ENCODE measurements around the gene CHL1. TPM values are rescaled to one million over a fixed set of nuclear protein-coding genes. Genes with fewer than 3 reads are reported as not detected.

CHL1 gene
- total and polyA plus RNA-seq, 4 donors, result 0.08 to 11.7 (median 7.0) TPM; not detected in 1

GRCh38 chr3:373193-373779 is 176.7 kb downstream of the CHL1 start:
- WGBS, 2 donors, result 73 to 82% methylated on average over 6 of the region's 6 CpGs
- Histone ChIP-seq H3K4me1 (ENCODE audit: control insufficient read depth in 1 of 2, insufficient read depth in 2 of 2, low read length in 2 of 2) (no peaks in the 10 kb centered on the region), H3K36me3 (ENCODE audit: control insufficient read depth in 1 of 2, insufficient read depth in 2 of 2, low read length in 1 of 2) (no peaks in the 10 kb centered on the region), H3K4me3 (ENCODE audit: low read length in 2 of 2) (no peak overlapping the region), H3K9me3 (ENCODE audit: control insufficient read depth, low read length) (no peaks in the 10 kb centered on the region), H3K27me3 (ENCODE audit: control insufficient read depth in 1 of 2, insufficient read depth in 2 of 2, low read length in 1 of 2) (no peaks in the 10 kb centered on the region), H3K27ac (ENCODE audit: low read depth in 1 of 2, low read length in 2 of 2) (no peak overlapping the region)
- DNase-seq (no peak), ATAC-seq (ENCODE audit: low FRiP score) (no peak)
- intact Hi-C loops (cut with DNase I), result no loop called here

GRCh38 chr3:374459-374858 is 177.9 kb downstream of the CHL1 start:
- H3K4me3 ChIP-seq (ENCODE audit: low read length in 2 of 2), result no peak overlapping the region
- ATAC-seq (ENCODE audit: low FRiP score) (no peak), DNase-seq (no peak)
- no peaks in the 10 kb centered on the region for H3K36me3 ChIP-seq (ENCODE audit: control insufficient read depth in 1 of 2, insufficient read depth in 2 of 2, low read length in 1 of 2)
- WGBS, 2 donors, result 65 to 67% methylated on average over 1 of the region's 1 CpG
- H3K27me3 ChIP-seq (ENCODE audit: control insufficient read depth in 1 of 2, insufficient read depth in 2 of 2, low read length in 1 of 2), result peaks cover 0 to 2% of the 10 kb centered on the region in 2 donors
- intact Hi-C loops (cut with DNase I), result no loop called here
- no peak overlapping the region for H3K27ac ChIP-seq (ENCODE audit: low read depth in 1 of 2, low read length in 2 of 2)
- H3K4me1 ChIP-seq (ENCODE audit: control insufficient read depth in 1 of 2, insufficient read depth in 2 of 2, low read length in 2 of 2), result no peaks in the 10 kb centered on the region
- H3K9me3 ChIP-seq (ENCODE audit: control insufficient read depth, low read length), result peaks cover 2% of the 10 kb centered on the region

- intact Hi-C loops (cut with DNase I), result no loop called here
Observed at GRCh38 chr3:377158-377561, 180.6 kb downstream of the CHL1 start.

GRCh38 chr3:380801-381200 is 184.2 kb downstream of the CHL1 start:
- Histone ChIP-seq H3K4me3 (ENCODE audit: low read length in 2 of 2) (no peak overlapping the region), H3K36me3 (ENCODE audit: control insufficient read depth in 1 of 2, insufficient read depth in 2 of 2, low read length in 1 of 2) (no peaks in the 10 kb centered on the region), H3K27me3 (ENCODE audit: control insufficient read depth in 1 of 2, insufficient read depth in 2 of 2, low read length in 1 of 2) (peaks cover 0 to 2% of the 10 kb centered on the region in 2 donors), H3K27ac (ENCODE audit: low read depth in 1 of 2, low read length in 2 of 2) (no peak overlapping the region), H3K4me1 (ENCODE audit: control insufficient read depth in 1 of 2, insufficient read depth in 2 of 2, low read length in 2 of 2) (no peaks in the 10 kb centered on the region), H3K9me3 (ENCODE audit: control insufficient read depth, low read length) (peaks cover 2% of the 10 kb centered on the region)
- DNase-seq, result no peak
- ATAC-seq (ENCODE audit: low FRiP score), result no peak
- intact Hi-C loops (cut with DNase I), result no loop called here

More at GRCh38 chr3:377158-377561, 180.6 kb downstream of the CHL1 start:
- Histone ChIP-seq H3K27ac (ENCODE audit: low read depth in 1 of 2, low read length in 2 of 2) (no peak overlapping the region), H3K27me3 (ENCODE audit: control insufficient read depth in 1 of 2, insufficient read depth in 2 of 2, low read length in 1 of 2) (peaks cover 0 to 2% of the 10 kb centered on the region in 2 donors), H3K36me3 (ENCODE audit: control insufficient read depth in 1 of 2, insufficient read depth in 2 of 2, low read length in 1 of 2) (no peaks in the 10 kb centered on the region), H3K4me1 (ENCODE audit: control insufficient read depth in 1 of 2, insufficient read depth in 2 of 2, low read length in 2 of 2) (no peaks in the 10 kb centered on the region), H3K4me3 (ENCODE audit: low read length in 2 of 2) (no peak overlapping the region), H3K9me3 (ENCODE audit: control insufficient read depth, low read length) (peaks cover 2% of the 10 kb centered on the region)
- ATAC-seq (ENCODE audit: low FRiP score) (no peak), DNase-seq (no peak)
- WGBS, 2 donors, result 18 to 21% methylated on average over 3 of the region's 3 CpGs

GRCh38 chr3:385151-385550 is 188.6 kb downstream of the CHL1 start:
- Histone ChIP-seq H3K4me3 (ENCODE audit: low read length in 2 of 2) (no peak overlapping the region), H3K27ac (ENCODE audit: low read depth in 1 of 2, low read length in 2 of 2) (no peak overlapping the region)
- no peak for DNase-seq

GRCh38 chr3:394775-395174 is 198.2 kb downstream of the CHL1 start:
- H3K9me3 ChIP-seq (ENCODE audit: control insufficient read depth, low read length), result no peaks in the 10 kb centered on the region
- ATAC-seq (ENCODE audit: low FRiP score), result no peak
- WGBS, 2 donors, result 35 to 44% methylated on average over 4 of the region's 4 CpGs
- no peaks in the 10 kb centered on the region for H3K4me1 ChIP-seq (ENCODE audit: control insufficient read depth in 1 of 2, insufficient read depth in 2 of 2, low read length in 2 of 2)
- no peaks in the 10 kb centered on the region for H3K27me3 ChIP-seq (ENCODE audit: control insufficient read depth in 1 of 2, insufficient read depth in 2 of 2, low read length in 1 of 2)
- no peak overlapping the region for H3K27ac ChIP-seq (ENCODE audit: low read depth in 1 of 2, low read length in 2 of 2)
- intact Hi-C loops (cut with DNase I), result no loop called here
- H3K4me3 ChIP-seq (ENCODE audit: low read length in 2 of 2), result no peak overlapping the region
- H3K36me3 ChIP-seq (ENCODE audit: control insufficient read depth in 1 of 2, insufficient read depth in 2 of 2, low read length in 1 of 2), result no peaks in the 10 kb centered on the region
- DNase-seq, result no peak

More at GRCh38 chr3:385151-385550, 188.6 kb downstream of the CHL1 start:
- ATAC-seq (ENCODE audit: low FRiP score), result no peak
- Histone ChIP-seq H3K4me1 (ENCODE audit: control insufficient read depth in 1 of 2, insufficient read depth in 2 of 2, low read length in 2 of 2) (no peaks in the 10 kb centered on the region), H3K9me3 (ENCODE audit: control insufficient read depth, low read length) (no peaks in the 10 kb centered on the region), H3K36me3 (ENCODE audit: control insufficient read depth in 1 of 2, insufficient read depth in 2 of 2, low read length in 1 of 2) (no peaks in the 10 kb centered on the region), H3K27me3 (ENCODE audit: control insufficient read depth in 1 of 2, insufficient read depth in 2 of 2, low read length in 1 of 2) (no peaks in the 10 kb centered on the region)
- intact Hi-C loops (cut with DNase I), result no loop called here

GRCh38 chr3:396293-396692 is 199.7 kb downstream of the CHL1 start:
- no peak for ATAC-seq (ENCODE audit: low FRiP score)
- 80 to 85% methylated on average over 3 of the region's 3 CpGs for WGBS, 2 donors
- intact Hi-C loops (cut with DNase I), result no loop called here

GRCh38 chr3:399647-400046 is 203.1 kb downstream of the CHL1 start:
- no peaks in the 10 kb centered on the region for H3K36me3 ChIP-seq (ENCODE audit: control insufficient read depth in 1 of 2, insufficient read depth in 2 of 2, low read length in 1 of 2)
- no peaks in the 10 kb centered on the region for H3K9me3 ChIP-seq (ENCODE audit: control insufficient read depth, low read length)
- H3K4me3 ChIP-seq (ENCODE audit: low read length in 2 of 2), result no peak overlapping the region
- H3K4me1 ChIP-seq (ENCODE audit: control insufficient read depth in 1 of 2, insufficient read depth in 2 of 2, low read length in 2 of 2), result no peaks in the 10 kb centered on the region
- ATAC-seq (ENCODE audit: low FRiP score) (no peak), DNase-seq (no peak)
- no peak overlapping the region for H3K27ac ChIP-seq (ENCODE audit: low read depth in 1 of 2, low read length in 2 of 2)
- no peaks in the 10 kb centered on the region for H3K27me3 ChIP-seq (ENCODE audit: control insufficient read depth in 1 of 2, insufficient read depth in 2 of 2, low read length in 1 of 2)
- intact Hi-C loops (cut with DNase I), result no loop called here
- WGBS, 2 donors, result 88 to 92% methylated on average over 6 of the region's 6 CpGs

More at GRCh38 chr3:396293-396692, 199.7 kb downstream of the CHL1 start:
- Histone ChIP-seq H3K9me3 (ENCODE audit: control insufficient read depth, low read length) (no peaks in the 10 kb centered on the region), H3K27ac (ENCODE audit: low read depth in 1 of 2, low read length in 2 of 2) (no peak overlapping the region), H3K4me1 (ENCODE audit: control insufficient read depth in 1 of 2, insufficient read depth in 2 of 2, low read length in 2 of 2) (no peaks in the 10 kb centered on the region), H3K36me3 (ENCODE audit: control insufficient read depth in 1 of 2, insufficient read depth in 2 of 2, low read length in 1 of 2) (no peaks in the 10 kb centered on the region), H3K4me3 (ENCODE audit: low read length in 2 of 2) (no peak overlapping the region), H3K27me3 (ENCODE audit: control insufficient read depth in 1 of 2, insufficient read depth in 2 of 2, low read length in 1 of 2) (no peaks in the 10 kb centered on the region)
- DNase-seq, result no peak

GRCh38 chr3:403826-404225 is 207.3 kb downstream of the CHL1 start:
- WGBS, 2 donors, result 61 to 64% methylated on average over 4 of the region's 4 CpGs

More at GRCh38 chr3:403826-404225, 207.3 kb downstream of the CHL1 start:
- H3K4me1 ChIP-seq (ENCODE audit: control insufficient read depth in 1 of 2, insufficient read depth in 2 of 2, low read length in 2 of 2), result no peaks in the 10 kb centered on the region
- no peaks in the 10 kb centered on the region for H3K27me3 ChIP-seq (ENCODE audit: control insufficient read depth in 1 of 2, insufficient read depth in 2 of 2, low read length in 1 of 2)
- no peak for DNase-seq
- intact Hi-C loops (cut with DNase I), result no loop called here
- no peaks in the 10 kb centered on the region for H3K9me3 ChIP-seq (ENCODE audit: control insufficient read depth, low read length)
- ATAC-seq (ENCODE audit: low FRiP score), result no peak
- H3K4me3 ChIP-seq (ENCODE audit: low read length in 2 of 2), result no peak overlapping the region
- no peak overlapping the region for H3K27ac ChIP-seq (ENCODE audit: low read depth in 1 of 2, low read length in 2 of 2)
- H3K36me3 ChIP-seq (ENCODE audit: control insufficient read depth in 1 of 2, insufficient read depth in 2 of 2, low read length in 1 of 2), result no peaks in the 10 kb centered on the region
